Measurements from ENCODE around the gene SYAP1.

The SYAP1 gene

GRCh38 chrX:16719334-16720084 lies at the start of gene SYAP1:
Gene SYAP1, plus strand, starts transcription at chrX:16719612. Its CDS starts 113 bp downstream, at chrX:16719725.
- ATAC-seq (peak; percentile 98), DNase-seq (peak; percentile 91)
- Mint-ChIP-seq H3K4me1 (peaks cover 25% of the 10 kb centered on the region), H3K9me3 (no peaks in the 10 kb centered on the region), H3K27me3 (no peaks in the 10 kb centered on the region), H3K27ac (peak within 1 kb of the TSS; percentile 91), H3K4me3 (peak within 1 kb of the TSS; percentile 84), H3K36me3 (ENCODE audit: low read depth) (peaks cover 6% of the 10 kb centered on the region)

- DNase-seq (peak; percentile 1), ATAC-seq (no peak)
- Mint-ChIP-seq H3K4me1 (no peaks in the 10 kb centered on the region), H3K27me3 (no peaks in the 10 kb centered on the region), H3K36me3 (ENCODE audit: low read depth) (no peaks in the 10 kb centered on the region), H3K4me3 (no peak overlapping the region), H3K27ac (no peak overlapping the region), H3K9me3 (no peaks in the 10 kb centered on the region)
These were observed 48.4 kb upstream of the SYAP1 start for GRCh38 chrX:16671005-16671404.

- ATAC-seq (no peak), DNase-seq (no peak)
- H3K9me3 Mint-ChIP-seq: no peaks in the 10 kb centered on the region
- H3K27me3 Mint-ChIP-seq: no peaks in the 10 kb centered on the region
- H3K27ac Mint-ChIP-seq: no peak overlapping the region
- no peaks in the 10 kb centered on the region for H3K4me1 Mint-ChIP-seq
- peaks cover 4% of the 10 kb centered on the region for H3K36me3 Mint-ChIP-seq (ENCODE audit: low read depth)
- no peak overlapping the region for H3K4me3 Mint-ChIP-seq
These were observed 40.7 kb upstream of the SYAP1 start for GRCh38 chrX:16678689-16679088.

- peaks cover 4% of the 10 kb centered on the region for H3K36me3 Mint-ChIP-seq (ENCODE audit: low read depth)
- H3K4me1 Mint-ChIP-seq: no peaks in the 10 kb centered on the region
- no peak for DNase-seq
- no peaks in the 10 kb centered on the region for H3K27me3 Mint-ChIP-seq
- H3K27ac Mint-ChIP-seq: no peak overlapping the region
- H3K9me3 Mint-ChIP-seq: no peaks in the 10 kb centered on the region
- ATAC-seq: no peak
- H3K4me3 Mint-ChIP-seq: no peak overlapping the region
These were observed 36.3 kb upstream of the SYAP1 start for GRCh38 chrX:16683007-16683664.

- DNase-seq (no peak), ATAC-seq (no peak)
- Mint-ChIP-seq H3K36me3 (ENCODE audit: low read depth) (peaks cover 4% of the 10 kb centered on the region), H3K27me3 (no peaks in the 10 kb centered on the region), H3K4me1 (no peaks in the 10 kb centered on the region), H3K9me3 (no peaks in the 10 kb centered on the region), H3K4me3 (no peak overlapping the region), H3K27ac (no peak overlapping the region)
These were observed 31.9 kb upstream of the SYAP1 start for GRCh38 chrX:16687514-16687913.

- ATAC-seq (peak; percentile 28), DNase-seq (peak; percentile 64)
- Mint-ChIP-seq H3K36me3 (ENCODE audit: low read depth) (peaks cover 4% of the 10 kb centered on the region), H3K9me3 (no peaks in the 10 kb centered on the region), H3K4me1 (no peaks in the 10 kb centered on the region), H3K27me3 (no peaks in the 10 kb centered on the region), H3K27ac (no peak overlapping the region), H3K4me3 (no peak overlapping the region)
These were observed 24.2 kb upstream of the SYAP1 start for GRCh38 chrX:16695079-16695676.

- H3K27me3 Mint-ChIP-seq: no peaks in the 10 kb centered on the region
- ATAC-seq (no peak), DNase-seq (no peak)
- no peak overlapping the region for H3K27ac Mint-ChIP-seq
- no peak overlapping the region for H3K4me3 Mint-ChIP-seq
- no peaks in the 10 kb centered on the region for H3K36me3 Mint-ChIP-seq (ENCODE audit: low read depth)
- H3K4me1 Mint-ChIP-seq: no peaks in the 10 kb centered on the region
- no peaks in the 10 kb centered on the region for H3K9me3 Mint-ChIP-seq
These were observed 22.5 kb upstream of the SYAP1 start for GRCh38 chrX:16696956-16697355.

- no peak overlapping the region for H3K4me3 Mint-ChIP-seq
- no peaks in the 10 kb centered on the region for H3K27me3 Mint-ChIP-seq
- no peak overlapping the region for H3K27ac Mint-ChIP-seq
- no peaks in the 10 kb centered on the region for H3K4me1 Mint-ChIP-seq
- ATAC-seq (no peak), DNase-seq (no peak)
- no peaks in the 10 kb centered on the region for H3K9me3 Mint-ChIP-seq
- H3K36me3 Mint-ChIP-seq (ENCODE audit: low read depth): no peaks in the 10 kb centered on the region
These were observed 20.0 kb upstream of the SYAP1 start for GRCh38 chrX:16699389-16699788.

GRCh38 chrX:16700734-16701133 lies 18.7 kb upstream of the SYAP1 start:
- Mint-ChIP-seq H3K27me3 (no peaks in the 10 kb centered on the region), H3K9me3 (no peaks in the 10 kb centered on the region), H3K36me3 (ENCODE audit: low read depth) (no peaks in the 10 kb centered on the region), H3K27ac (no peak overlapping the region), H3K4me1 (no peaks in the 10 kb centered on the region), H3K4me3 (no peak overlapping the region)
- no peak for DNase-seq
- no peak for ATAC-seq

- no peak for DNase-seq
- Mint-ChIP-seq H3K9me3 (no peaks in the 10 kb centered on the region), H3K27me3 (no peaks in the 10 kb centered on the region), H3K4me1 (no peaks in the 10 kb centered on the region), H3K4me3 (no peak overlapping the region), H3K27ac (no peak overlapping the region), H3K36me3 (ENCODE audit: low read depth) (no peaks in the 10 kb centered on the region)
- no peak for ATAC-seq
These were observed 16.5 kb upstream of the SYAP1 start for GRCh38 chrX:16702700-16703599.

- H3K27ac Mint-ChIP-seq: no peak overlapping the region
- H3K36me3 Mint-ChIP-seq (ENCODE audit: low read depth): no peaks in the 10 kb centered on the region
- no peaks in the 10 kb centered on the region for H3K27me3 Mint-ChIP-seq
- H3K9me3 Mint-ChIP-seq: no peaks in the 10 kb centered on the region
- DNase-seq: no peak
- no peak overlapping the region for H3K4me3 Mint-ChIP-seq
- H3K4me1 Mint-ChIP-seq: peaks cover 6% of the 10 kb centered on the region
- no peak for ATAC-seq
These were observed 14.0 kb upstream of the SYAP1 start for GRCh38 chrX:16705370-16705769.

GRCh38 chrX:16708016-16708415 lies 11.4 kb upstream of the SYAP1 start:
- Mint-ChIP-seq H3K4me1 (peaks cover 13% of the 10 kb centered on the region), H3K27me3 (no peaks in the 10 kb centered on the region), H3K9me3 (no peaks in the 10 kb centered on the region), H3K36me3 (ENCODE audit: low read depth) (no peaks in the 10 kb centered on the region), H3K4me3 (no peak overlapping the region), H3K27ac (no peak overlapping the region)
- DNase-seq (no peak), ATAC-seq (no peak)

GRCh38 chrX:16711219-16711811 lies 8.1 kb upstream of the SYAP1 start:
- Mint-ChIP-seq H3K4me1 (peaks cover 17% of the 10 kb centered on the region), H3K4me3 (peak overlapping the region; percentile 80), H3K27ac (peak overlapping the region; percentile 60), H3K9me3 (no peaks in the 10 kb centered on the region), H3K36me3 (ENCODE audit: low read depth) (no peaks in the 10 kb centered on the region), H3K27me3 (no peaks in the 10 kb centered on the region)
- DNase-seq (no peak), ATAC-seq (no peak)

GRCh38 chrX:16711893-16712547 lies 7.4 kb upstream of the SYAP1 start:
- H3K36me3 Mint-ChIP-seq (ENCODE audit: low read depth): no peaks in the 10 kb centered on the region
- H3K4me3 Mint-ChIP-seq: peak overlapping the region; percentile 83
- H3K9me3 Mint-ChIP-seq: no peaks in the 10 kb centered on the region
- H3K4me1 Mint-ChIP-seq: peaks cover 17% of the 10 kb centered on the region
- H3K27ac Mint-ChIP-seq: peak overlapping the region; percentile 73
- ATAC-seq (peak; percentile 60), DNase-seq (peak; percentile 11)
- H3K27me3 Mint-ChIP-seq: no peaks in the 10 kb centered on the region
